Large intestine (tissue), 3 donors: ENCODE measurements around the gene RAB41. TPM values are rescaled to one million over a fixed set of nuclear protein-coding genes. Genes with fewer than 3 reads are reported as not detected.
"Not testable (repeated sequence)": the region's sequence is repeated elsewhere in the genome, so short reads cannot be mapped to it uniquely, and the experiment has no call there.

Experiments
- DNase-seq, 2 donors: peaks; one replicate each; pipeline versions ENCODE4 v3.0.0 to v3.0.0-alpha.2; 2013
- H3K27ac ChIP-seq: one replicate; pipeline ENCODE4 v1.5.1; 2013; ENCODE audit warnings: low read length
- H3K27me3 ChIP-seq: 2 replicates; pipeline ENCODE4 v1.6.1; 2013; ENCODE audit warnings: low read length; ENCODE audit not compliant: control insufficient read depth, insufficient read depth
- H3K36me3 ChIP-seq: 2 replicates; pipeline ENCODE4 v1.6.1; 2013; ENCODE audit warnings: low read length; ENCODE audit not compliant: control insufficient read depth, insufficient read depth
- H3K4me1 ChIP-seq: one replicate; pipeline ENCODE4 v1.6.1; 2013; ENCODE audit warnings: low read length; ENCODE audit not compliant: control insufficient read depth, insufficient read depth
- H3K4me3 ChIP-seq: one replicate; pipeline ENCODE4 v1.5.1; 2013; ENCODE audit warnings: low read length
- H3K9me3 ChIP-seq: one replicate; pipeline ENCODE4 v1.6.1; 2013; ENCODE audit warnings: mild to moderate bottlenecking, low read depth, low read length, moderate library complexity; ENCODE audit not compliant: control insufficient read depth
- WGBS: methylation state at CpG from one replicate; pipeline ENCODE4 v1.1.5; 2013; ENCODE audit warnings: low lambda C conversion rate; ENCODE audit not compliant: insufficient coverage; 5-methylcytosine and 5-hydroxymethylcytosine counted together
- polyA plus RNA-seq: library from polyadenylated mRNA; unstranded; fragments of 120-200 nt; gene quantifications from one replicate; pipeline ENCODE4 v1.2.1, GENCODE V29; 2013

The RAB41 gene
- polyA plus RNA-seq, 1 donor: 0.69 TPM

DNA sequence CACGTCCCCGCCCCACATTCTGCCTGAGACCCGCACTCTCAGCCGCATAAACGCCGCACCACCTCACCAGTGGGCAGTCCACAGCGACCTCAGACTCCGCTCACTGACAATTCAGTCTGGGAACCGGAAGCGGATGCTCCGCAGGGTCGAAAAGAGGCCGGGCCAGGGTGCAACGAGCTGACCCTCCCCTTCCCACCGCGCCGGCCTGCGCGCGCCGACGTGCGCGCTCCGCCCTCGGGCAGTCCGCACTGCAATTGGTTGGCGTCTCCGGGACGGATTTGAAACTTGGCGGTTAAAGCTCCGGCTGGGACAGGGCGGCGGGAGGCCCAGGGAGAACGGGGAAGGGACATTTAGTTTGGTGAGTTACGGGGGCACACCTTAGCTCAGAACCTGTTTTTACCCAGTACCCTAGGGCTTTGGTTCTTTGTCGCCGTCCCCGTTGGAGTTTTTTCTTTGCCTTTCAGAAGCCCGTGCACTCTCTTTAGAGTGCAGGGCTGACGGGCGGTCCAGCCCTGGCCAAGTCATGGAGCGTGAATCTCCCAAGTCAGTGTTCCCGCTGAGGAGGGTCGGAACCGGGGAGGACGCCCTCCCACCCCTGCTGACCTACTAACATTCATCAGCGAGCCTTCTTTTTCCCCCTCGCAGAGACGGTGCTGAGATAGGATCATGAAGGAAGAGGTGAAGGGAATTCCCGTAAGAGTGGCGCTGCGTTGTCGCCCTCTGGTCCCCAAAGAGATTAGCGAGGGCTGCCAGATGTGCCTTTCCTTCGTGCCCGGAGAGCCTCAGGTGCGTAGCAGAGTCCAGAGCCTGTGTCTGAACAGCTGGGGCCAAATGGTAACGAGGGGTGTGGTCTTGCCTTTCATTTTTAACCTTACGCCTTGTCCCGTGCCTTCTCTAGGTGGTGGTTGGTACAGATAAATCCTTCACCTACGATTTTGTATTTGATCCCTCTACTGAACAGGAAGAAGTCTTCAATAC is 8.1 kb downstream of the RAB41 start, which contains the start of the genes KIF4A and PDZD11:
TSS of gene KIF4A (plus strand) at position 312 of the 978 bp plus-strand sequence. CDS start at position 667, 355 bp downstream.
TSS of gene PDZD11 (minus strand) at position 135 of the 978 bp plus-strand sequence. CDS start 586 bp downstream, outside the sequence.
- no peaks in the 10 kb centered on the region for H3K4me1 ChIP-seq
- H3K27me3 ChIP-seq: no peaks in the 10 kb centered on the region
- H3K4me3 ChIP-seq: peak within 1 kb of the TSS; percentile 82
- peaks cover 15% of the 10 kb centered on the region for H3K36me3 ChIP-seq
- peak; percentile 86 to 88 for DNase-seq
- no CpG with 5 or more reads among the region's 62 CpGs for WGBS
- H3K9me3 ChIP-seq: no peaks in the 10 kb centered on the region
- H3K27ac ChIP-seq: peak within 1 kb of the TSS; percentile 45

DNA sequence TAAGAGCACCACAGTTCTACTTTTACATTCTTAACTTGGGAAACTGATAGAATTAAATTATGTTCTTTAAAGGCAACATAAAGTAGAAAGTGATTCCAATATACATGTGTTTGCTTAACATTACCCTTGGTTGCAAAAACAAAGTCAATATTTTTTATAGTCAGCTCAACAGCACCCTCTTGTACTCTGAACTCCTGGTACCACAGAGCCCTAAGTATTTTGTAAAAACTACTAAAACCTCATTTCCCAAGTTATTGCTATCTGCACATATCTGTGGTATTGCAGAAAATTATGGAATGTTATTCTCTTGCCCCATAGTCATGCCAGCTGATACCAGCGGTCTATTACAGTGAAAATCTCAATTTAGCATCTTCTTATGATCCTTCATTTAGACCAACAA is 10.8 kb downstream of the RAB41 start:
- no CpG with 5 or more reads among the region's 1 CpG for WGBS
- Histone ChIP-seq H3K4me3 (no peak overlapping the region), H3K27ac (no peak overlapping the region), H3K4me1 (no peaks in the 10 kb centered on the region), H3K36me3 (peaks cover 3% of the 10 kb centered on the region), H3K27me3 (no peaks in the 10 kb centered on the region), H3K9me3 (no peaks in the 10 kb centered on the region)
- DNase-seq: no peak

- WGBS: 79% methylated on average over 2 of the region's 5 CpGs
- no peaks in the 10 kb centered on the region for H3K9me3 ChIP-seq
- H3K4me3 ChIP-seq: no peak overlapping the region
Observed at GRCh38 chrX:70293621-70294020, 11.6 kb downstream of the RAB41 start.

GRCh38 chrX:70301716-70302115 is 19.7 kb downstream of the RAB41 start:
- H3K4me1 ChIP-seq: no peaks in the 10 kb centered on the region
- H3K9me3 ChIP-seq: no peaks in the 10 kb centered on the region
- no peak overlapping the region for H3K4me3 ChIP-seq
- no peak for DNase-seq
- no peaks in the 10 kb centered on the region for H3K36me3 ChIP-seq
- WGBS: no CpG with 5 or more reads among the region's 3 CpGs
- H3K27me3 ChIP-seq: no peaks in the 10 kb centered on the region
- H3K27ac ChIP-seq: no peak overlapping the region

More at GRCh38 chrX:70293621-70294020, 11.6 kb downstream of the RAB41 start:
- Histone ChIP-seq H3K36me3 (no peaks in the 10 kb centered on the region), H3K27ac (no peak overlapping the region), H3K4me1 (no peaks in the 10 kb centered on the region), H3K27me3 (no peaks in the 10 kb centered on the region)
- no peak for DNase-seq

GRCh38 chrX:70313503-70313902 is 31.5 kb downstream of the RAB41 start:
- Histone ChIP-seq H3K27me3 (no peaks in the 10 kb centered on the region), H3K9me3 (no peaks in the 10 kb centered on the region), H3K36me3 (no peaks in the 10 kb centered on the region), H3K4me3 (no peak overlapping the region), H3K4me1 (no peaks in the 10 kb centered on the region), H3K27ac (no peak overlapping the region)
- no CpG with 5 or more reads among the region's 1 CpG for WGBS
- DNase-seq: no peak

- no peaks in the 10 kb centered on the region for H3K4me1 ChIP-seq
- H3K9me3 ChIP-seq: no peaks in the 10 kb centered on the region
- H3K4me3 ChIP-seq: no peak overlapping the region
- H3K36me3 ChIP-seq: no peaks in the 10 kb centered on the region
- H3K27ac ChIP-seq: no peak overlapping the region
- no peak for DNase-seq
- no CpG with 5 or more reads among the region's 4 CpGs for WGBS
- no peaks in the 10 kb centered on the region for H3K27me3 ChIP-seq
Observed at GRCh38 chrX:70322784-70323183, 40.8 kb downstream of the RAB41 start.

- DNase-seq, H3K36me3 ChIP-seq, H3K4me1 ChIP-seq, H3K4me3 ChIP-seq, H3K27ac ChIP-seq, H3K9me3 ChIP-seq, H3K27me3 ChIP-seq: not testable (repeated sequence)
- no CpG with 5 or more reads among the region's 6 CpGs for WGBS
Observed at GRCh38 chrX:70323628-70324027, 41.7 kb downstream of the RAB41 start.

GRCh38 chrX:70324326-70324725 is 42.4 kb downstream of the RAB41 start:
- Histone ChIP-seq H3K4me1 (no peaks in the 10 kb centered on the region), H3K27ac (no peak overlapping the region), H3K36me3 (no peaks in the 10 kb centered on the region), H3K9me3 (no peaks in the 10 kb centered on the region), H3K27me3 (no peaks in the 10 kb centered on the region), H3K4me3 (no peak overlapping the region)
- no CpG with 5 or more reads among the region's 2 CpGs for WGBS
- DNase-seq: no peak

- no peaks in the 10 kb centered on the region for H3K36me3 ChIP-seq
- H3K4me1 ChIP-seq: no peaks in the 10 kb centered on the region
- H3K9me3 ChIP-seq: no peaks in the 10 kb centered on the region
- no peaks in the 10 kb centered on the region for H3K27me3 ChIP-seq
- H3K27ac ChIP-seq: no peak overlapping the region
- DNase-seq: no peak
- WGBS: no CpG with 5 or more reads among the region's 1 CpG
- H3K4me3 ChIP-seq: no peak overlapping the region
Observed at GRCh38 chrX:70331161-70331560, 49.2 kb downstream of the RAB41 start.

- Histone ChIP-seq H3K27ac (no peak overlapping the region), H3K4me3 (no peak overlapping the region), H3K9me3 (no peaks in the 10 kb centered on the region), H3K27me3 (no peaks in the 10 kb centered on the region), H3K4me1 (no peaks in the 10 kb centered on the region), H3K36me3 (no peaks in the 10 kb centered on the region)
- DNase-seq: no peak
- no CpG with 5 or more reads among the region's 1 CpG for WGBS
Observed at GRCh38 chrX:70332600-70332999, 50.6 kb downstream of the RAB41 start.
